ENCODE data around the gene SLIT3. TPM values are rescaled to one million over a fixed set of nuclear protein-coding genes. Genes with fewer than 3 reads are reported as not detected.

Gene SLIT3
- polyA plus RNA-seq, 1 of the 3 experiments (the other 2 are of a cell fraction), result 119 TPM

GRCh38 chr5:169347786-169348185 lies 46.8 kb upstream of the SLIT3 start:
- no peaks in the 10 kb centered on the region for H3K27me3 ChIP-seq (ENCODE audit: insufficient read depth)
- ChIA-PET POLR2A (no interaction called here), CTCF (no interaction called here)
- peaks cover 20 to 21% of the 10 kb centered on the region in 2 experiments for H3K4me1 ChIP-seq (ENCODE audit: control insufficient read depth in 1 of 2, insufficient read depth in 2 of 2, low read depth in 1 of 2, low read length in 1 of 2)
- no peaks in the 10 kb centered on the region for H4K20me1 ChIP-seq (ENCODE audit: insufficient read depth)
- no peak for DNase-seq
- TF ChIP-seq USF1 (IDR thresholded peaks at IDR 0.05; ENCODE audit: borderline replicate concordance, low read depth) (no peak), FOXM1 (IDR thresholded peaks at IDR 0.05; ENCODE audit: low read depth) (peak; percentile 56; the same call in 1 of the 2 replicates), FOSL2 (IDR thresholded peaks at IDR 0.05; ENCODE audit: borderline replicate concordance, low read depth) (peak; percentile 40; the same call in 1 of the 2 replicates), NFIC (IDR thresholded peaks at IDR 0.05; ENCODE audit: borderline replicate concordance) (peak; percentile 66; the same call in 1 of the 2 replicates), FOXJ3 (CRISPR knock-in tag; IDR thresholded peaks at IDR 0.05) (no peak), MEF2A (IDR thresholded peaks at IDR 0.05; ENCODE audit: borderline replicate concordance, low read depth) (no peak), JUND (IDR thresholded peaks at IDR 0.05) (peak; percentile 55), GABPA (IDR thresholded peaks at IDR 0.05; ENCODE audit: low read depth) (no peak), TCF12 (IDR thresholded peaks at IDR 0.05) (peak; percentile 92), YY1 (IDR thresholded peaks at IDR 0.05; ENCODE audit: low read depth) (no peak), TAF1 (IDR thresholded peaks at IDR 0.05; ENCODE audit: borderline replicate concordance, low read depth, low read length) (no peak), GATA2 (CRISPR knock-in tag; IDR thresholded peaks at IDR 0.05) (no peak), POLR2AphosphoS5 (IDR thresholded peaks at IDR 0.05; ENCODE audit: low read depth, low read length) (peak; percentile 67; the same call in 1 of the 2 replicates), TEAD4 (IDR thresholded peaks at IDR 0.05; ENCODE audit: borderline replicate concordance, insufficient read depth) (0 out of 2 replicates have a peak, but pooled peaks have one; percentile 50), EP300 (IDR thresholded peaks at IDR 0.05; ENCODE audit: borderline replicate concordance in 1 of 2, low read depth in 1 of 2, low read length in 1 of 2) (peak; percentile 68 to 84; a peak in 2 of 4 replicates), NRF1 (IDR thresholded peaks at IDR 0.05; ENCODE audit: low read depth, low read length) (no peak), IRF3 (IDR thresholded peaks at IDR 0.05; ENCODE audit: low read depth, low read length) (no peak)
- TF ChIP-seq, protein P1, sequence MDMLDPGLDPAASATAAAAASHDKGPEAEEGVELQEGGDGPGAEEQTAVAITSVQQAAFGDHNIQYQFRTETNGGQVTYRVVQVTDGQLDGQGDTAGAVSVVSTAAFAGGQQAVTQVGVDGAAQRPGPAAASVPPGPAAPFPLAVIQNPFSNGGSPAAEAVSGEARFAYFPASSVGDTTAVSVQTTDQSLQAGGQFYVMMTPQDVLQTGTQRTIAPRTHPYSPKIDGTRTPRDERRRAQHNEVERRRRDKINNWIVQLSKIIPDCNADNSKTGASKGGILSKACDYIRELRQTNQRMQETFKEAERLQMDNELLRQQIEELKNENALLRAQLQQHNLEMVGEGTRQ (IDR thresholded peaks at IDR 0.05; ENCODE audit: borderline replicate concordance, low read depth, low read length), result no peak
- TF ChIP-seq, protein P2, sequence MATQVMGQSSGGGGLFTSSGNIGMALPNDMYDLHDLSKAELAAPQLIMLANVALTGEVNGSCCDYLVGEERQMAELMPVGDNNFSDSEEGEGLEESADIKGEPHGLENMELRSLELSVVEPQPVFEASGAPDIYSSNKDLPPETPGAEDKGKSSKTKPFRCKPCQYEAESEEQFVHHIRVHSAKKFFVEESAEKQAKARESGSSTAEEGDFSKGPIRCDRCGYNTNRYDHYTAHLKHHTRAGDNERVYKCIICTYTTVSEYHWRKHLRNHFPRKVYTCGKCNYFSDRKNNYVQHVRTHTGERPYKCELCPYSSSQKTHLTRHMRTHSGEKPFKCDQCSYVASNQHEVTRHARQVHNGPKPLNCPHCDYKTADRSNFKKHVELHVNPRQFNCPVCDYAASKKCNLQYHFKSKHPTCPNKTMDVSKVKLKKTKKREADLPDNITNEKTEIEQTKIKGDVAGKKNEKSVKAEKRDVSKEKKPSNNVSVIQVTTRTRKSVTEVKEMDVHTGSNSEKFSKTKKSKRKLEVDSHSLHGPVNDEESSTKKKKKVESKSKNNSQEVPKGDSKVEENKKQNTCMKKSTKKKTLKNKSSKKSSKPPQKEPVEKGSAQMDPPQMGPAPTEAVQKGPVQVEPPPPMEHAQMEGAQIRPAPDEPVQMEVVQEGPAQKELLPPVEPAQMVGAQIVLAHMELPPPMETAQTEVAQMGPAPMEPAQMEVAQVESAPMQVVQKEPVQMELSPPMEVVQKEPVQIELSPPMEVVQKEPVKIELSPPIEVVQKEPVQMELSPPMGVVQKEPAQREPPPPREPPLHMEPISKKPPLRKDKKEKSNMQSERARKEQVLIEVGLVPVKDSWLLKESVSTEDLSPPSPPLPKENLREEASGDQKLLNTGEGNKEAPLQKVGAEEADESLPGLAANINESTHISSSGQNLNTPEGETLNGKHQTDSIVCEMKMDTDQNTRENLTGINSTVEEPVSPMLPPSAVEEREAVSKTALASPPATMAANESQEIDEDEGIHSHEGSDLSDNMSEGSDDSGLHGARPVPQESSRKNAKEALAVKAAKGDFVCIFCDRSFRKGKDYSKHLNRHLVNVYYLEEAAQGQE (IDR thresholded peaks at IDR 0.05; ENCODE audit: low read depth, low read length), result no peak
- TF ChIP-seq, protein P3, sequence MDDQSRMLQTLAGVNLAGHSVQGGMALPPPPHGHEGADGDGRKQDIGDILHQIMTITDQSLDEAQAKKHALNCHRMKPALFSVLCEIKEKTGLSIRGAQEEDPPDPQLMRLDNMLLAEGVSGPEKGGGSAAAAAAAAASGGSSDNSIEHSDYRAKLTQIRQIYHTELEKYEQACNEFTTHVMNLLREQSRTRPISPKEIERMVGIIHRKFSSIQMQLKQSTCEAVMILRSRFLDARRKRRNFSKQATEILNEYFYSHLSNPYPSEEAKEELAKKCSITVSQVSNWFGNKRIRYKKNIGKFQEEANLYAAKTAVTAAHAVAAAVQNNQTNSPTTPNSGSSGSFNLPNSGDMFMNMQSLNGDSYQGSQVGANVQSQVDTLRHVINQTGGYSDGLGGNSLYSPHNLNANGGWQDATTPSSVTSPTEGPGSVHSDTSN (IDR thresholded peaks at IDR 0.05), result peak; percentile 87
- TF ChIP-seq, protein P4, sequence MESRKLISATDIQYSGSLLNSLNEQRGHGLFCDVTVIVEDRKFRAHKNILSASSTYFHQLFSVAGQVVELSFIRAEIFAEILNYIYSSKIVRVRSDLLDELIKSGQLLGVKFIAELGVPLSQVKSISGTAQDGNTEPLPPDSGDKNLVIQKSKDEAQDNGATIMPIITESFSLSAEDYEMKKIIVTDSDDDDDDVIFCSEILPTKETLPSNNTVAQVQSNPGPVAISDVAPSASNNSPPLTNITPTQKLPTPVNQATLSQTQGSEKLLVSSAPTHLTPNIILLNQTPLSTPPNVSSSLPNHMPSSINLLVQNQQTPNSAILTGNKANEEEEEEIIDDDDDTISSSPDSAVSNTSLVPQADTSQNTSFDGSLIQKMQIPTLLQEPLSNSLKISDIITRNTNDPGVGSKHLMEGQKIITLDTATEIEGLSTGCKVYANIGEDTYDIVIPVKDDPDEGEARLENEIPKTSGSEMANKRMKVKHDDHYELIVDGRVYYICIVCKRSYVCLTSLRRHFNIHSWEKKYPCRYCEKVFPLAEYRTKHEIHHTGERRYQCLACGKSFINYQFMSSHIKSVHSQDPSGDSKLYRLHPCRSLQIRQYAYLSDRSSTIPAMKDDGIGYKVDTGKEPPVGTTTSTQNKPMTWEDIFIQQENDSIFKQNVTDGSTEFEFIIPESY (IDR thresholded peaks at IDR 0.05; ENCODE audit: borderline replicate concordance, low read depth), result no peak
- H3K9ac ChIP-seq, result no peak overlapping the region
- H3K79me2 ChIP-seq (ENCODE audit: insufficient read depth), result no peaks in the 10 kb centered on the region
- peak overlapping the region; percentile 29 to 96; a peak in 3 of 4 replicates for H3K27ac ChIP-seq (ENCODE audit: low read depth in 2 of 2, low read length in 1 of 2)
- H3K9me3 ChIP-seq, result no peaks in the 10 kb centered on the region
- H3K9me2 ChIP-seq, result no peaks in the 10 kb centered on the region
- WGBS (ENCODE audit: low lambda C conversion rate), result 62% methylated on average over 2 of the region's 2 CpGs
- H2AFZ ChIP-seq (ENCODE audit: low read depth), result no peak overlapping the region
- no peak overlapping the region for H3K4me3 ChIP-seq (ENCODE audit: low read depth in 2 of 2, low read length in 1 of 2)
- H3K4me2 ChIP-seq, result no peak overlapping the region
- no peaks in the 10 kb centered on the region for H3K36me3 ChIP-seq (replicated peaks in 1 of 2; ENCODE audit: control insufficient read depth in 1 of 2, insufficient read depth in 2 of 2, low read length in 1 of 2)
- H3F3A ChIP-seq (replicated peaks; ENCODE audit: insufficient read depth), result peaks cover 35% of the 10 kb centered on the region

Data from SK-N-SH (cell line).